DND-41 (cell line): ENCODE results near the gene TFDP2.

ENCODE experiments used
- ATAC-seq: fragments of 200-7000 bp; cut with Tn5 transposase; 3 replicates; pipeline ENCODE4 v1.9.1; 2021; ENCODE audit warnings: low read depth; ENCODE audit not compliant: insufficient read depth
- DNase-seq: peaks from one replicate; pipeline ENCODE4 v3.0.0-alpha.2; 2020
- H2AFZ ChIP-seq: 2 replicates; pipeline ENCODE4 v1.6.0; 2012; ENCODE audit warnings: low read depth, low read length
- H3K27ac ChIP-seq: 2 replicates; pipeline ENCODE4 v1.5.1; 2012; ENCODE audit warnings: low read length, inconsistent platforms
- H3K27me3 ChIP-seq: fragments of 200-600 bp; sonication (generic); 2 replicates; pipeline ENCODE4 v1.6.0; 2012; ENCODE audit warnings: low read length, mild to moderate bottlenecking, inconsistent platforms; ENCODE audit not compliant: insufficient read depth, poor library complexity
- H3K36me3 ChIP-seq: 2 replicates; pipeline ENCODE4 v1.5.1; 2012; ENCODE audit warnings: low read length, inconsistent platforms; ENCODE audit not compliant: insufficient read depth
- H3K4me1 ChIP-seq: 2 replicates; pipeline ENCODE4 v1.5.1; 2012; ENCODE audit warnings: mild to moderate bottlenecking, low read length; ENCODE audit not compliant: insufficient read depth
- H3K4me2 ChIP-seq: 2 replicates; pipeline ENCODE4 v1.6.0; 2012; ENCODE audit warnings: mild to moderate bottlenecking, moderate library complexity, low read length, inconsistent platforms; ENCODE audit not compliant: insufficient read depth
- H3K4me3 ChIP-seq, 2 experiments: fragments of 200-600 bp in 1 of 2; shearing (Covaris generic) in 1 of 2; 2 replicates each; pipeline ENCODE4 v1.5.1; 2012 to 2016; ENCODE audit warnings: inconsistent platforms in 2 of 2, low read length in 2 of 2, mild to moderate bottlenecking in 2 of 2, low read depth in 1 of 2, moderate library complexity in 1 of 2
- H3K79me2 ChIP-seq: 2 replicates; pipeline ENCODE4 v1.6.0; 2012; ENCODE audit warnings: low read length, inconsistent platforms; ENCODE audit not compliant: insufficient read depth
- H3K9ac ChIP-seq: 2 replicates; pipeline ENCODE4 v1.6.0; 2012; ENCODE audit warnings: low read depth, mild to moderate bottlenecking, inconsistent platforms, low read length, moderate library complexity
- H3K9me3 ChIP-seq: 2 replicates; pipeline ENCODE4 v1.5.1; 2012; ENCODE audit warnings: low read length, moderate library complexity, mild to moderate bottlenecking, inconsistent platforms; ENCODE audit not compliant: insufficient read depth, severe bottlenecking
- H4K20me1 ChIP-seq: 2 replicates; pipeline ENCODE4 v1.6.0; 2012; ENCODE audit warnings: low read length; ENCODE audit not compliant: insufficient read depth
- EZH2 ChIP-seq: IDR thresholded peaks from 3 replicates; pipeline ENCODE4 v1.6.1; 2012; ENCODE audit warnings: borderline replicate concordance, low read depth, mild to moderate bottlenecking, moderate library complexity, low read length, inconsistent platforms; ENCODE audit not compliant: severe bottlenecking
- TF ChIP-seq, protein P1 (sequence below): IDR thresholded peaks from 2 replicates; pipeline ENCODE4 v1.5.1; 2012; ENCODE audit warnings: borderline replicate concordance, low read length, moderate library complexity, mild to moderate bottlenecking; ENCODE audit not compliant: poor library complexity, severe bottlenecking; ENCODE audit errors: extremely low read depth

TFDP2 gene

DNA sequence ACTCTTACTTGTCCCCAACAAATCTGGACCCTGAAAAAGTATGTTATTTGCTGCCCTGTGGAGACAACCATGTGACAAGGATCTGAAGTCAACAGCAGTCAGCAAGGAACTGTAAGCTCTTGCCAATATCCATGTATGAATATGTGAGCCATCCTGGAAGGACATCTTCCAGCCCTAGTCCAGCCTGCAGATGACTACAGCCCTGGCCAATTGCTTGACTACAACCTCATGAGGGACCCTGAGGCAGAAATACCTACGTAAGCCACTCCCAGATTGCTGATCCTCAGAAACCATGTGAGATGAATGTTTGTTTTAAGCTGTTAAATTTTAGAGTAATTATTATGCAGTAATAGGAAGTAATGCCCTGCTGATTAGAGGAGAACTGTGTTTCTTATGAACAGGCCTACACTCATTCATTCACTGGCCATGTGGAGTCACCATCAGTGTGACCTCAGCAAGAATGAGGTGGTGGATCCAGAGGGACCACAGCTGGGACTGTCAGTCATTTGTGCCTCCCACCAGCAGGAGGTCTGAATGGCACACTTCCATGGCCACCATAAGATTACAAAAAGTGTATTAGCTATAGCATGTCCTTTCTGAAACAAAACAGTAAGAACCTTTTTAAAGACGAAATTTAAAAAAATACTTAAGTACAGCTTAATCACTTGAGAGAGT, 92.6 kb downstream of the TFDP2 start:
- no peaks in the 10 kb centered on the region for H3K9me3 ChIP-seq
- H3K4me3 ChIP-seq = no peak overlapping the region
- no peaks in the 10 kb centered on the region for H3K4me1 ChIP-seq
- no peak overlapping the region for H3K4me2 ChIP-seq
- H3K27ac ChIP-seq = no peak overlapping the region
- H4K20me1 ChIP-seq = no peaks in the 10 kb centered on the region
- peaks cover 5% of the 10 kb centered on the region; the same call in 1 of the 2 replicates for H3K79me2 ChIP-seq
- H3K9ac ChIP-seq = no peak overlapping the region
- DNase-seq (no peak), ATAC-seq (no peak)
- H2AFZ ChIP-seq = no peak overlapping the region
- no peak for TF ChIP-seq EZH2
- TF ChIP-seq, protein P1, sequence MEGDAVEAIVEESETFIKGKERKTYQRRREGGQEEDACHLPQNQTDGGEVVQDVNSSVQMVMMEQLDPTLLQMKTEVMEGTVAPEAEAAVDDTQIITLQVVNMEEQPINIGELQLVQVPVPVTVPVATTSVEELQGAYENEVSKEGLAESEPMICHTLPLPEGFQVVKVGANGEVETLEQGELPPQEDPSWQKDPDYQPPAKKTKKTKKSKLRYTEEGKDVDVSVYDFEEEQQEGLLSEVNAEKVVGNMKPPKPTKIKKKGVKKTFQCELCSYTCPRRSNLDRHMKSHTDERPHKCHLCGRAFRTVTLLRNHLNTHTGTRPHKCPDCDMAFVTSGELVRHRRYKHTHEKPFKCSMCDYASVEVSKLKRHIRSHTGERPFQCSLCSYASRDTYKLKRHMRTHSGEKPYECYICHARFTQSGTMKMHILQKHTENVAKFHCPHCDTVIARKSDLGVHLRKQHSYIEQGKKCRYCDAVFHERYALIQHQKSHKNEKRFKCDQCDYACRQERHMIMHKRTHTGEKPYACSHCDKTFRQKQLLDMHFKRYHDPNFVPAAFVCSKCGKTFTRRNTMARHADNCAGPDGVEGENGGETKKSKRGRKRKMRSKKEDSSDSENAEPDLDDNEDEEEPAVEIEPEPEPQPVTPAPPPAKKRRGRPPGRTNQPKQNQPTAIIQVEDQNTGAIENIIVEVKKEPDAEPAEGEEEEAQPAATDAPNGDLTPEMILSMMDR = no peak
- H3K36me3 ChIP-seq = peaks cover 11% of the 10 kb centered on the region; the same call in 1 of the 2 replicates
- H3K27me3 ChIP-seq = no peaks in the 10 kb centered on the region

DNA sequence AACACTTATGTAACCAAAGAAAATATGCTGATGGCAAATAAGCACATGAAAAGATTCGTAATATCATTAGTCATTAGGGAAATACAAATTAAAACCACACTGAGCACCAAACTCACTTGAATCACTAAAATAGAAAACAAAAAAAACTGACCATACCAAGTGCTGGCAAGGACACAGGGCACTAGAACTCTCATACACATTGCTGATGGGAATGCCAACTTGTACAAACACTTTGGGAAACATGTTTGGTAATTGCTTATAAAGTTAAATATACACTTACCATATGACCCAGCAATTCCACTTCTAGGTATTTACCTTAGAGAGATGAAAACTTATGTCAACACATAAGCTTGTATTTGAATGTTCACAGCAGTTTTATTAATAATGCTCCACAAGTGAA, 95.5 kb downstream of the TFDP2 start:
- Histone ChIP-seq H3K9ac (no peak overlapping the region), H3K4me1 (no peaks in the 10 kb centered on the region), H3K4me3 (no peak overlapping the region), H3K9me3 (no peaks in the 10 kb centered on the region), H2AFZ (no peak overlapping the region), H3K27ac (no peak overlapping the region), H4K20me1 (no peaks in the 10 kb centered on the region), H3K4me2 (no peak overlapping the region), H3K79me2 (peaks cover 5% of the 10 kb centered on the region; the same call in 1 of the 2 replicates), H3K27me3 (no peaks in the 10 kb centered on the region), H3K36me3 (peaks cover 6% of the 10 kb centered on the region; the same call in 1 of the 2 replicates)
- DNase-seq (no peak), ATAC-seq (no peak)
- no peak for TF ChIP-seq EZH2
- TF ChIP-seq, protein P1 = no peak

DNA sequence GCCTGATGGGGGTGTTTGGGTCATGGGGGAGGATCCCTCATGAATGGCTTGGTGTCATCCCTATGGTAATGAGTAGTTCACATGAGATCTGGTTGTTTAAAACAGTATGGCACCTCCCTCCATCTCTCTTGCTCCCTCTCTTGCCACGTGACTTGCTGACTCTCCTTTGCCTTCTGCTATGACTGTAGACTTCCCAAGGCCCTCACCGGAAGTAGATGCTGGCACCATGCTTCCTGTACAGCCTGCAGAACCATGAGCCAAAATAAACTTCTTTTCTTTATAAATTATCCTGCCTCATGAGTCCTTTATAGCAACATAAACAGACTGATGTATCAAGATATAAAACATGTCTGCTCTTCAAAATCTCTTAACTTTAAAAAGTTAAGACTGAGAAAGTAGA, 96.1 kb downstream of the TFDP2 start:
- H3K4me1 ChIP-seq = no peaks in the 10 kb centered on the region
- H3K4me2 ChIP-seq = no peak overlapping the region
- no peak overlapping the region for H3K27ac ChIP-seq
- H3K4me3 ChIP-seq = no peak overlapping the region
- H3K9ac ChIP-seq = no peak overlapping the region
- TF ChIP-seq EZH2 = no peak
- TF ChIP-seq, protein P1 = no peak
- peaks cover 6% of the 10 kb centered on the region; the same call in 1 of the 2 replicates for H3K36me3 ChIP-seq
- no peak for DNase-seq
- no peaks in the 10 kb centered on the region for H3K9me3 ChIP-seq
- ATAC-seq = no peak
- H3K27me3 ChIP-seq = no peaks in the 10 kb centered on the region
- no peak overlapping the region for H2AFZ ChIP-seq
- H4K20me1 ChIP-seq = no peaks in the 10 kb centered on the region
- H3K79me2 ChIP-seq = peaks cover 5% of the 10 kb centered on the region; the same call in 1 of the 2 replicates
